GM21381 (cell line): ENCODE data around the gene SLC12A5.
"Not testable (repeated sequence)": the region's sequence is repeated elsewhere in the genome, so short reads cannot be mapped to it uniquely, and the experiment has no call there.

ENCODE experiments used
- ATAC-seq: cut with Tn5 transposase; IDR thresholded peaks from one replicate; pipeline ENCODE4 v1.9.1; 2021; ENCODE audit warnings: mild to moderate bottlenecking, moderate library complexity; ENCODE audit not compliant: unreplicated experiment

The SLC12A5 gene

GRCh38 chr20:46073443-46073842 is 44.4 kb downstream of the SLC12A5 start:
- no peak for ATAC-seq

GRCh38 chr20:46074006-46074405 is 45.0 kb downstream of the SLC12A5 start:
- no peak for ATAC-seq

GRCh38 chr20:46076806-46077205 is 47.8 kb downstream of the SLC12A5 start:
- no peak for ATAC-seq

- no peak for ATAC-seq
These were observed 48.8 kb downstream of the SLC12A5 start for GRCh38 chr20:46077642-46078305.

GRCh38 chr20:46078954-46079353 is 49.9 kb downstream of the SLC12A5 start:
- ATAC-seq = no peak

GRCh38 chr20:46081074-46081473 is 52.1 kb downstream of the SLC12A5 start:
- ATAC-seq = no peak

- ATAC-seq = no peak
These were observed 54.1 kb downstream of the SLC12A5 start for GRCh38 chr20:46083101-46083500.

- no peak for ATAC-seq
These were observed 54.6 kb downstream of the SLC12A5 start for GRCh38 chr20:46083531-46084061.

GRCh38 chr20:46084805-46085178 is 55.8 kb downstream of the SLC12A5 start:
- ATAC-seq = no peak

- no peak for ATAC-seq
These were observed 56.3 kb downstream of the SLC12A5 start for GRCh38 chr20:46085179-46085851.

GRCh38 chr20:46087161-46087560 is 58.1 kb downstream of the SLC12A5 start:
- ATAC-seq = no peak

GRCh38 chr20:46088409-46089166 is 59.6 kb downstream of the SLC12A5 start:
- no peak for ATAC-seq

- peak; percentile 20 for ATAC-seq
These were observed 60.1 kb downstream of the SLC12A5 start for GRCh38 chr20:46089167-46089416.

GRCh38 chr20:46089417-46090388 is 60.7 kb downstream of the SLC12A5 start, which contains the start of gene NCOA5:
TSS of gene NCOA5 (minus strand) at chr20:46089962. CDS start at chr20:46079424, 10,538 bp downstream.
- ATAC-seq = peak; percentile 85

GRCh38 chr20:46091622-46092535 is 62.9 kb downstream of the SLC12A5 start:
- ATAC-seq = not testable (repeated sequence)

- no peak for ATAC-seq
These were observed 64.5 kb downstream of the SLC12A5 start for GRCh38 chr20:46093531-46093930.

- ATAC-seq = no peak
These were observed 70.7 kb downstream of the SLC12A5 start for GRCh38 chr20:46099491-46100287.

- ATAC-seq = not testable (repeated sequence)
These were observed 71.4 kb downstream of the SLC12A5 start for GRCh38 chr20:46100444-46100843.

GRCh38 chr20:46100988-46101387 is 72.0 kb downstream of the SLC12A5 start:
- no peak for ATAC-seq
